NCI-H345 treated with DMSO at 0.1 percent for 48 hours (cell line): ENCODE data around the gene HSPA12A.

Experiments
- DNase-seq: peaks from one replicate; lab custom pipeline; 2025; ENCODE audit not compliant: unreplicated experiment; lab: John Stamatoyannopoulos, UW

HSPA12A gene

DNA sequence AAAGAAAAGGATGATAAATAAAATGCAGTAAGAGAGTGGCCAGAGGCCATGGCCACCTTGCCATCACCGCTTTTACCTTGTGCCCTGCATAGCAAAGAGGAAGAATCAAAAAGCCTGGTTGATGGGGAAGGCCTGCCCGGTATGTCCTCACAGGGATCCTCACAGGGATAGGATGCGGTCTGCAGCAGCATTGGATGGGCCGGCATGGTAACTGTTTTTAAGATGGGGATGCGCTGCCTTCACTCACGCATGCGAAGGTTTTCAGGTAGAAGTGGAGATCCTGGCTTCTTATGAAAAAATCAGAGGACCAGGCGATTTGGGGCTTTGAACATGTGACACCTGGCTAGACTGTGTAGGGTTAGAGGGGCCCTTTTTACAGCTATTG lies 109.2 kb downstream of the HSPA12A start:
- DNase-seq = no peak

DNA sequence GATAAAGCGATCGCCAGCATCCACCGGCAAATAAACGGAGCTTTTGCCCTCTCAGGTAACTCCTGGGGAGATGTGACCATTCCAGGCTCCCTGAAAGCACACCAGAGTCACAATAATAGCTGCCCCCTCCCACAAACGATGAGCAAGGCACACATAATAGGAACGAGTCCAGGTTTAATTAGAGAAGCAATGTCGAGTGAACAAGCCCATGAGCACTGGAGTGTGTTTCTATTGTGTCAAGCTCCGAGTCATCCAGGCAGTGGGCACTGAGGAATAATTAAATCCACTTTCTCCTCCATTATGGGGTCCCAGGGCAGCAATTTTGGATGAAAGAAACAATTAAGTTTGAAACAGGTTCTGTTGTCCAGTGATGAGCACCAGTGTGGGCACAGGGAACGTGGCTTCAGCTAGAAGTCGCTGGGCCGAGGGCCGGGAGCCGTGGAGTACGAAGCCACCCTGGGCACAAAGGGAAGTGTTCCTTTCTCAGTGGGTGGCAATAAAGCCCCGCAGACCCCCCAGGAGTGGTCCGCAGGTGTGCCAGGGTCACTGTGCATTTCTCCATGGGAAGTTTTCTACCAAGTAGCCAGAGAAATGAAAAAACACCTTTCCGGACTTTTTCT lies 109.7 kb downstream of the HSPA12A start:
- DNase-seq = no peak

DNA sequence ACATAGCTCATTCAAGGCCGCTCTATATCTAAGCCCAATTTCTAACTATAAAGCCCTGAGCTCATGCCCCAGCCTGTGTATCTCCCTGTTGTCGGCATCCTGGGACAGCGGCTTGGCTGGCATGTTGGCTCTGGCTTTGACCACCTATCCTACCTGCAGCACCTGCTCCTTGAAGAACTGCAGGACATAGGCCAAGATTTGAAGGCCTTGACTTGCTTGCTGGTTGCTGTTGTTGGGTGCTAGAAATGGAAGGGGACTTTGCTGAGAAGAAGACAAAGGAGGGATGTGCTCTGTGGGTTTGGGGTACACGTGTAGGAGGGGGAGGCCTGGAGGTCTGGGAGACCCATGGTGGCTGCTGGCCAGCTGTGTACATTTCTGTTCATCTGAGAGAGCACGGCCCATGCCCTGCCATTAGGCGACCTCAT lies 110.5 kb downstream of the HSPA12A start:
- DNase-seq = no peak

DNA sequence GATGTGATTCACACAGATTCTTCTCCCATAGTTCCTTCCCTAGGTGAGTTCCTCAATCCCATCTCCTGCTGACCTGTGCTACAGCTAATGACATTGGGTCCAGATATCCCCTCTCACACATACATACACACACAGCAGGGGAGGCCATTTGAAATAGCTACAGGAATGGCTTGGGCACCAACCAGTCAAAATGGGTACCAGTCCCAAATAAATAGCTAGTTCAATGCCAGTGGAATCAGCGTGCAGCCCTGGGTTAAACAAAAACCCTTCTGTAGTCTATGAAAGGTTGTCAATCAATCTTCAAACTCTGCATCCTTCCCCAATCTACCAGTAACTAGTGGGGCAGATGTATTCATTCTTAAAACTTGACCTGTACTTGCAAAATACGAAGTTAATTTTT lies 112.3 kb downstream of the HSPA12A start:
- no peak for DNase-seq

DNA sequence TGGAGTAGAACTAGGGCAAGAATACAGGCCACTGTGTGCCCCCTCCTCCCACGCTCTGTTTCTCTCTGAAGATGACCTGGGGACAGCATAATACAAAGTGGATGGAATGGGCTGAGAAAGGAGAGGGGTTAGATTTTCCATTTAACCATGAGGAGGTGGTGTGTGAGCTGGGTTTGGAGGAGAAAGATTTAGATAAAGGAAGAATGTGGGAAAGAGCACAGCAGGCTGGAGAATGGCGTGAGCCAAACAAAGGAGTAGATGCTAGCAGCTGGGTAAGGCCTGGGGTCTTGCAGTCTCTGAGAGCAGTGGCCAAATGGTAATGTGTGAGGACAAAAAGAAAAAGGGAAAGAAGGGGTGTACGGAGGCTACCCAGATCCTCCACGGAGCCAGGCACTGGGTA lies 113.0 kb downstream of the HSPA12A start:
- DNase-seq = no peak

DNA sequence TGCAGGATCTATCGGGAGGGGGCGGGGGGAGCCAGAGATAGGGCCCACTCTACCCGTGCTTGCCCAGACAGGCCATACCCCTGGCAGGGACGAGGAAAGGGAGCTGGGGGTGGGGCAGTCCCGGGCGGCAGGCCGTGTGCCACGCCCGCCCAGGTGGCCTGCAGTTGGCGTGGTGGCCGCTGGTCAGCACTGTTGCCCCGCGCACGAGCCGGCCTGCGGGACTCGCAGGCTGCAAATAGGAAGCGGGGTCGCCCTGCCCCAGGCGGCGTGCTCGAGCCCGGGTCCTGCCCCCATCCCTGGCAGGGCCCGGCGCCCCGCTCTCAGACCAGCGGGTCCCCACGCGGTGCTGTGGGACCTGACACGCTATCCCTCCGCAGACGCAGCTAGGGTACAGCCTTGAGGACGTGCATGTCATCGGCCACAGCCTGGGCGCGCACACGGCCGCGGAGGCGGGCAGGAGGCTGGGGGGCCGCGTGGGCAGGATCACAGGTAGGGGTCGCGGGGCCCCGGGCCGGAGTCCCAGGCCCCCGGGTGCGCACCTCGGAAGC lies 114.9 kb downstream of the HSPA12A start:
- DNase-seq = no peak

DNA sequence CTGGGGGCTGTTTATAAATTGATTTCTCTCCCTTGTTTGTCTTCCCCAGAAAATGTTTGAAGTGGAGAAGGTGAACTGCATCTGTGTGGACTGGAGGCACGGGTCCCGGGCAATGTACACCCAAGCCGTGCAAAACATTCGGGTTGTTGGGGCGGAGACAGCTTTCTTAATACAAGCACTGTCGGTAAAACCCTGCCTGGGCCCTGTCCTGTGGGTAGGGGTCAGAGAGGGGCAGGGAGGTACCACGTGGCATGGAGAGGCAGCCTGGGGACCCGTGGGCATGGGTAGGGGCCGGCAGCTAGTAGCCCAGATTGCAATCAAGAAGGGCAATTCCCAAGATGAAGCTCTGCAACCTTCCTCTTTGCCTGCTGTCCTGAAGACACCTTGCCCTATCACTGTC lies 115.6 kb downstream of the HSPA12A start:
- no peak for DNase-seq

DNA sequence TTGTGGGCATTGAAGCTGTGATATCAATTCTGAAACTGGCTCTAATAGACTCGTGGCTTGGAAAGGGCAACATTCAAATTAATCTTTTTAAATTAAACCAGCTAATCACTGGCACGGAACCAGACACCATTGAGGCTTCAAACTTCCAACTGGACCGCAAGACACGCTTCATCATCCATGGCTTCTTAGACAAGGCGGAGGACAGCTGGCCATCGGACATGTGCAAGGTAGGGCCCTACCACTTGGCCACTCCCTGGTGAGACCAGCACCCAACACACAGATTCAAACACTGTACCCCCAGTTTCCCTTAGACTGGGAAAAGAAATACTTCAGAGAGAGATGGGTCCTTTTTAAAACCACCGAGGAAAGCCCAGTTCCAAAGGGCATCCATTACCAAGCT lies 116.5 kb downstream of the HSPA12A start:
- no peak for DNase-seq

DNA sequence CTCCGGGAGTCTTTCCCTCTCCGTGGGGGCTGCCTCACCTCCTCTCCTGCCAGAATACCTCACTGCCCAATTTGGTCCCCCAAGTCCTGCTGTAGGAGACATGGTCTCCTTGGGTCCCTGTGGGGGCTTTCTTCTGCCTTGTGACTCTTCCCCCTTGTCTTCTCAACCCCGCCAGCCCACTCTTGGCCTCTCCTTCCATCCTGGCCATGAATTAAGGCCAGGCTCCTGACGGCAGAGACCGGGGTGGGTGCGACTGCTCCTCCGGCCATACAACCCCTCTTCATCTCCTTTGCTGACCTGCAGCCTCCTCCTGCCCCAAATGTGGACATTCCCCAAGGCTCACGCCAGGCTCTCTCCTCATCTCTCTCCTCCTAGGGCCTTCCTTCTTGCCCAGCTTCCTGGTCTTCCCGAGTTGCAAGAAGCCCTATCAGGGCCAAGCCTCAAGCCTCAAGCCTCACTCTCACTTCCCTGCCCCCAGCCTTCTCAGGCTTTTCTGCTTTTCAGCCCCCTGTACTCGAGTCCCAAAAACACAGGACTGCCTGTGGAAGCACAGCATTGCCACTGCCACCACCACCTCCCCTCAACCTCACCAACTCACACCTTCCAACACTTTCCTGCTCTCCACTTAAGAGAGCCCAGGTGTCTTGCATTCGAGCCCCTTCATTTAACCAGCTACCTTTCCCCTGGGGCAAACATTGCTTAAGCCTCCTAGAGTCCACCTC lies 120.3 kb downstream of the HSPA12A start:
- DNase-seq = no peak

DNA sequence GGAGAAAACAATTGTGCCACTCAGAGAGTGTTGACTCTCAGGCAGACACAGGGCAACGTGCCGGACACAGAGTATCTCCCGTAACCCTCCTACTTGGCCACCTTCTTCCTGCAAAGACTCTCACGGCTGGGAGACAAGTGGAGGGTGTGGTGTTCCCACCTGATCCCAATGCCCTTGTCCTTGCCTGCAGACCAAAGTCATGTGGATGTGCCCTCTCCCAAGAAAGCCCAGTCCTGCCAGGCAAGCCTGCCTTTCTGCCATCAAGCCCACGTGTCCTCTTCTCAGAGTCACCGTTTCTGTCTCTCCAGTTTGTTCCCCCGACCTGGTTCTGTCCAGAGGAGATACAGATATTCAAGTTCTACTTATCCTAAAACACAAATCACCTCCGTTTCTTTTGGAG lies 120.9 kb downstream of the HSPA12A start:
- no peak for DNase-seq
